ENCODE data around the gene CWC22.

- TF ChIP-seq CTCF (IDR thresholded peaks at IDR 0.05) (no peak), POLR2A (IDR thresholded peaks at IDR 0.05) (no peak), POLR2AphosphoS5 (IDR thresholded peaks at IDR 0.05) (peak; percentile 85)
Observed at GRCh38 chr2:179939259-179939658, 67.8 kb downstream of the CWC22 start.

All from prostate gland (tissue), 2 donors.